ENCODE measurements around the gene CNTNAP4.

DNA sequence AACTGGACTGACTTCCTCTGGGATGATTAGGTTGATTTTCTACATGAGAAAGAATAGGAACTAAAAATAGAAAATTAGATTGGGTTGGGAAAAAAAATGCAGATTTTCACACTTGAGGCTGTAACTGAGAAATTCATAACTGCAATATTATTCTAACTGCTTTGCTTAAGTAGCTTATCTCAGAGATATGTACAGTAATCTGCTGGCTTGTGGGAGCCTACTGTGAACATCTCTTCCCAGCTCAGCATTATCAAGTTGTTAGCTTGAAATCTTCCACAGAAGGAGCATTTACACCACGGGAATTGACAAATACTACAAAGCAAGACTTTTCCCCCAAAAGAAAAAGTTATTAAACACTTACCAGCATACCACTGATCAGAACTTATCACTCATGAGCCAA, 58.9 kb downstream of the CNTNAP4 start:
- TF ChIP-seq EP300 (IDR thresholded peaks at IDR 0.05; ENCODE audit: borderline replicate concordance in 1 of 2, low read depth in 2 of 2, low read length in 2 of 2) (no peak), CHD2 (IDR thresholded peaks at IDR 0.05; ENCODE audit: low read length) (no peak), EGR1 (IDR thresholded peaks at IDR 0.05; ENCODE audit: borderline replicate concordance, low read depth, low read length) (no peak), RFX5 (IDR thresholded peaks at IDR 0.05; ENCODE audit: borderline replicate concordance, low read depth, low read length) (no peak), CTCF (IDR thresholded peaks at IDR 0.05; ENCODE audit: control extremely low read depth in 1 of 3, insufficient read depth in 1 of 3, low read depth in 1 of 3, low read length in 3 of 3) (no peak), POLR2A (IDR thresholded peaks at IDR 0.05; ENCODE audit: control extremely low read depth in 1 of 2, low read depth in 2 of 2, low read length in 2 of 2) (no peak), RNF2 (IDR thresholded peaks at IDR 0.05; ENCODE audit: borderline replicate concordance, low read depth, low read length, missing control alignments, poor library complexity, severe bottlenecking) (no peak), TCF12 (IDR thresholded peaks at IDR 0.05; ENCODE audit: low read depth, low read length) (no peak)
